Heart left ventricle (tissue), 16 donors: ENCODE measurements around the gene ADD2. TPM values are rescaled to one million over a fixed set of nuclear protein-coding genes. Genes with fewer than 3 reads are reported as not detected.

Experiments used
- ATAC-seq, 4 donors: fragments of 200-7000 bp; cut with Tn5 transposase; one replicate each; pipeline ENCODE4 v1.9.1; 2020 to 2022; ENCODE audit warnings: moderate library complexity in 4 of 4, mild to moderate bottlenecking in 3 of 4, moderate number of reproducible peaks in 1 of 4
- DNase-seq, 5 donors: peaks; one replicate each; pipeline ENCODE4 v3.0.0-alpha.2; 2020
- H3K27ac ChIP-seq, 12 donors: fragments of 200-600 bp; sonication (generic) in 4 of 12; one replicate each; pipeline versions ENCODE4 v1.5.0 to v1.8.0; 2016 to 2022; ENCODE audit warnings: mild to moderate bottlenecking in 2 of 12
- H3K27me3 ChIP-seq, 9 donors: fragments of 200-600 bp; sonication (generic) in 2 of 9; one replicate each; pipeline versions ENCODE4 v1.5.1 to v1.8.0; 2016 to 2022; ENCODE audit warnings: mild to moderate bottlenecking in 3 of 9
- H3K36me3 ChIP-seq, 9 donors: fragments of 200-600 bp; sonication (generic) in 2 of 9; one replicate each; pipeline versions ENCODE4 v1.5.0 to v1.8.0; 2018 to 2022; ENCODE audit warnings: mild to moderate bottlenecking in 2 of 9
- H3K4me1 ChIP-seq, 12 donors: fragments of 200-600 bp; sonication (generic) in 4 of 12; one replicate each; pipeline versions ENCODE4 v1.5.0 to v1.8.0; 2016 to 2022; ENCODE audit warnings: mild to moderate bottlenecking in 3 of 12
- H3K4me3 ChIP-seq, 12 donors: fragments of 200-600 bp; sonication (generic) in 4 of 12; one replicate each; pipeline versions ENCODE4 v1.5.0 to v1.8.0; 2017 to 2022; ENCODE audit warnings: mild to moderate bottlenecking in 9 of 12, moderate library complexity in 4 of 12
- H3K9me3 ChIP-seq, 12 donors: fragments of 200-600 bp; sonication (generic) in 4 of 12; one replicate each; pipeline versions ENCODE4 v1.5.0 to v1.8.0; 2016 to 2022; ENCODE audit warnings: mild to moderate bottlenecking in 1 of 12
- POLR2A ChIP-seq, 2 donors: fragments of 450-650 bp; IDR thresholded peaks; one replicate each; pipeline ENCODE4 v1.6.1; 2017; ENCODE audit warnings: antibody characterized with exemption in 2 of 2, mild to moderate bottlenecking in 2 of 2, moderate library complexity in 2 of 2
- WGBS, 4 donors: extraction: QIAGEN DNeasy Blood & Tissue Kit in 2 of 4; methylation state at CpG; one replicate each; pipeline versions ENCODE4 v1.1.5 to v1.1.7; 2013 to 2018; 5-methylcytosine and 5-hydroxymethylcytosine counted together
- intact Hi-C, 10 donors: fragments of 100-400 bp; cut with DNase I; formaldehyde crosslinking; loops; one replicate each; pipeline versions ENCODE4 v1.11.1 to v1.14.2; 2022
- polyA plus RNA-seq, 2 donors: library from polyadenylated mRNA; stranded (reverse); fragments of 200-250 nt; gene quantifications; one replicate each; pipeline ENCODE4 v1.2.3, GENCODE V29; 2013
- total RNA-seq, 9 donors: library from RNA; depleted of rRNA in 2 of 9; stranded (reverse); fragments of >200 nt in 2 of 9; fragmentation: NEBNext Ultra II Directional in 3 of 9; extraction: Animal tissue kit (Norgen Biotek cat#: 25700) in 3 of 9; gene quantifications; one replicate each; pipeline versions ENCODE4 v1.1.0 to v1.2.4, GENCODE V29; 2016 to 2023
- TF ChIP-seq, protein P1 (sequence below), 12 donors: fragments of 200-600 bp; sonication (generic) in 4 of 12; IDR thresholded peaks; one replicate each; pipeline versions ENCODE4 v1.5.0 to v1.8.0; 2018 to 2022; ENCODE audit warnings: antibody characterized with exemption in 12 of 12, mild to moderate bottlenecking in 5 of 12
- donor health status: ischemic (EF 13 %, LVEDD 7.1; RV severe dilation, severe dysfunction).
- donor health status: healthy with polysubstance abuse.
- donor health status: DM: no; HTN: yes; CAD: no.
- donor health status: DM: no; HTN: no; CAD: no.
- donor health status: ischemic (EF 25% LVEDD 6.9; RV normal size, moderate dysfunction).
- donor health status: ischemic (EF 25% LVEDD 5.7; RV mildly dilated, moderate dysfunction).
- donor health status: healthy.
- donor health status: DM: yes; HTN: yes; CAD: no.
- donor health status: ischemic (EF 35%, LVEDD 5.7; RV mildly dilated, moderate dysfunction).
- donor health status: nonischemic (EF 11% LVEDD 7.7; RV severe dilation, severe dysfunction).
- donor health status: DM: yes; HTN: yes; CAD: no.
- donor health status: PGD.
- donor health status: ischemic (EF 29% LVEDD 5.4; RV normal size, mild dysfunction).
- donor health status: nonischemic (EF 23%, LVEDD 6.1; RV moderate dilation, normal function).

Gene ADD2
- total and polyA plus RNA-seq, 11 donors = 0.49 to 7.3 (median 3.0) TPM

- intact Hi-C loops = no loop called here
- Histone ChIP-seq H3K9me3 (peaks cover 0 to 10% (median 0%) of the 10 kb centered on the region in 12 donors), H3K4me3 (no peak overlapping the region), H3K4me1 (no peaks in the 10 kb centered on the region), H3K36me3 (no peaks in the 10 kb centered on the region), H3K27ac (no peak overlapping the region), H3K27me3 (peaks cover 0 to 17% (median 0%) of the 10 kb centered on the region in 9 donors)
- DNase-seq (no peak), ATAC-seq (no peak)
- 58 to 66% (median 63%) methylated on average over 2 of the region's 2 CpGs for WGBS, 4 donors
- TF ChIP-seq POLR2A (IDR thresholded peaks at IDR 0.05) = no peak
- TF ChIP-seq, protein P1, sequence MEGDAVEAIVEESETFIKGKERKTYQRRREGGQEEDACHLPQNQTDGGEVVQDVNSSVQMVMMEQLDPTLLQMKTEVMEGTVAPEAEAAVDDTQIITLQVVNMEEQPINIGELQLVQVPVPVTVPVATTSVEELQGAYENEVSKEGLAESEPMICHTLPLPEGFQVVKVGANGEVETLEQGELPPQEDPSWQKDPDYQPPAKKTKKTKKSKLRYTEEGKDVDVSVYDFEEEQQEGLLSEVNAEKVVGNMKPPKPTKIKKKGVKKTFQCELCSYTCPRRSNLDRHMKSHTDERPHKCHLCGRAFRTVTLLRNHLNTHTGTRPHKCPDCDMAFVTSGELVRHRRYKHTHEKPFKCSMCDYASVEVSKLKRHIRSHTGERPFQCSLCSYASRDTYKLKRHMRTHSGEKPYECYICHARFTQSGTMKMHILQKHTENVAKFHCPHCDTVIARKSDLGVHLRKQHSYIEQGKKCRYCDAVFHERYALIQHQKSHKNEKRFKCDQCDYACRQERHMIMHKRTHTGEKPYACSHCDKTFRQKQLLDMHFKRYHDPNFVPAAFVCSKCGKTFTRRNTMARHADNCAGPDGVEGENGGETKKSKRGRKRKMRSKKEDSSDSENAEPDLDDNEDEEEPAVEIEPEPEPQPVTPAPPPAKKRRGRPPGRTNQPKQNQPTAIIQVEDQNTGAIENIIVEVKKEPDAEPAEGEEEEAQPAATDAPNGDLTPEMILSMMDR (IDR thresholded peaks at IDR 0.05) = no peak
Measured at GRCh38 chr2:70638561-70638960, 129.4 kb downstream of the ADD2 start.

DNA sequence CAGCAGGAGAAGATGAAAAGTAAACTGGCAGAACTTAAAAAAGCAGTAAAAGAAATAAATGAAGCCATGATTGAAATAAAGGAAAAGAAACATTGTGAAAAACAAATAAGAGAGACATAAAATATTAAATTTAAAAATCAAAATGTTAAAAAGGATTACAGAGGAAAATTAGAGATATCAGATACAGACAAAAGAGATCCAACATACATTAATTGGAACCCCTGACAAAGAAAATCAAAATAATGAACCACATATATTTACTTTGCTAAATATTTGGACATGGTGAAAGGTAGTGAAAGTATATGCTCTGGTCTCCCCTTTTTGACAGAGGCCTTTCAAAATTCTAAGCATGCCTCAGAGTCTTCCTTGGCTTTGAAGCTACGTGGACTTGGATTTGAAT is 134.5 kb downstream of the ADD2 start:
- intact Hi-C loops = no loop called here
- DNase-seq (no peak), ATAC-seq (no peak)
- Histone ChIP-seq H3K4me1 (peaks cover 0 to 3% (median 0%) of the 10 kb centered on the region in 12 donors), H3K36me3 (no peaks in the 10 kb centered on the region), H3K9me3 (peaks cover 0 to 15% (median 2%) of the 10 kb centered on the region in 12 donors), H3K27me3 (peaks cover 0 to 11% (median 0%) of the 10 kb centered on the region in 9 donors), H3K27ac (no peak overlapping the region), H3K4me3 (no peak overlapping the region)
- 49 to 89% (median 79%) methylated on average over 1 of the region's 1 CpG for WGBS, 4 donors
- no peak for TF ChIP-seq POLR2A (IDR thresholded peaks at IDR 0.05)
- TF ChIP-seq, protein P1 (IDR thresholded peaks at IDR 0.05) = no peak

DNA sequence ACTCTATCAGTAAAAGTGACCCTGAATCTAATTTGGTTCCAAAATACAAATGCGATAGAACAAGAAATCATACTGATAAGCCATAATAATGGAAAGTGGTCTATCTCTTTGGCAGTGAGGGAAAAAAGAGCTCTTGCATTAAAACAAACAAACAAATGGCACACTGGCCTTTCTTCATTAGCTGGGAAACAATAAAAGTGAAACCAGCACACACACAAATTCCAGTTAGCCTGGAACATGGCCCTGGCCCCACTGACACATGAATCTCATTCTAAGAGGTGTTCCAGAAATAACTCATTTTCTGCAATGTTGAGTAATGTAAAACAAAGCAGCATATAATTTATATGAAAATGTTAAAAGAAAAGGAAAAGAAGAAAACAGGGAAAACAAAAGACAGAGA is 135.0 kb downstream of the ADD2 start:
- Histone ChIP-seq H3K4me3 (no peak overlapping the region), H3K4me1 (peaks cover 0 to 3% (median 0%) of the 10 kb centered on the region in 12 donors), H3K36me3 (no peaks in the 10 kb centered on the region), H3K27ac (no peak overlapping the region), H3K9me3 (peaks cover 0 to 15% (median 2%) of the 10 kb centered on the region in 12 donors), H3K27me3 (peaks cover 0 to 10% (median 0%) of the 10 kb centered on the region in 9 donors)
- DNase-seq (no peak), ATAC-seq (no peak)
- WGBS, 4 donors = 71 to 82% (median 76%) methylated on average over 1 of the region's 1 CpG
- intact Hi-C loops = no loop called here
- TF ChIP-seq, protein P1 (IDR thresholded peaks at IDR 0.05) = no peak
- TF ChIP-seq POLR2A (IDR thresholded peaks at IDR 0.05) = no peak

DNA sequence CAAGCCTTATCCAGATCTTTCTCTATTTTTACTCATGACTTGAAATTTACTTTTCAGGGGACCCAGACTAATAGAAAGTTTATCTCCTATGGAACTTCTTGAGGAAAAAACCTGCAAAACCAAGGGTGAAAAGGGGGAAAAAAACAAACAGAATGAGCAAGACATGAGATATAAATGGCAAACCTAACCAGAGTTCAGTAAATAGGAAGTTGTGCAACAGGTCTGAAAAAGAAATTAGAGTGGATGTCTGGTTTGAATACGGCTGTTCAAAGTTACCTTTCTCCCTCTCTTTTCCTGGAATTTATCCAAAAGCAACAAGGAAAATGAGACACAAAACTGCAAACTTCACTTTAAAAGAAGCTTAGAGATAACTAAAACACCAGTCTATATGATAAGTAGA is 135.6 kb downstream of the ADD2 start:
- TF ChIP-seq POLR2A (IDR thresholded peaks at IDR 0.05) = no peak
- TF ChIP-seq, protein P1 (IDR thresholded peaks at IDR 0.05) = no peak
- Histone ChIP-seq H3K4me1 (peaks cover 0 to 3% (median 0%) of the 10 kb centered on the region in 12 donors), H3K4me3 (no peak overlapping the region), H3K27me3 (peaks cover 0 to 5% (median 0%) of the 10 kb centered on the region in 9 donors), H3K9me3 (peaks cover 0 to 15% (median 2%) of the 10 kb centered on the region in 12 donors), H3K27ac (no peak overlapping the region), H3K36me3 (no peaks in the 10 kb centered on the region)
- intact Hi-C loops = no loop called here
- no peak for DNase-seq
- WGBS, 4 donors = 36 to 55% (median 46%) methylated on average over 1 of the region's 1 CpG
- ATAC-seq = no peak
